Pancreas (tissue), 10 donors: ENCODE data around the gene REXO4. TPM values are rescaled to one million over a fixed set of nuclear protein-coding genes. Genes with fewer than 3 reads are reported as not detected.

ENCODE experiments used
- ATAC-seq, 4 donors: fragments of 200-7000 bp; cut with Tn5 transposase; one replicate each; pipeline versions ENCODE4 v1.8.0 to v1.9.1; 2020; ENCODE audit warnings: mild to moderate bottlenecking in 4 of 4, moderate library complexity in 4 of 4
- DNase-seq, 6 donors: peaks; one replicate each; pipeline ENCODE4 v3.0.0-alpha.2; 2020
- FAIRE-seq: peaks from 2 replicates; lab custom pipeline; 2012; peaks lifted over from hg19 to GRCh38; lab: Jason Lieb, UNC
- H3K27ac ChIP-seq, 4 donors: fragments of 200-600 bp; sonication (generic); 1 replicate in 3 of 4; 2 replicates in 1 of 4; pipeline versions ENCODE4 v1.5.0 to v1.8.0; 2020
- H3K27me3 ChIP-seq, 4 donors: fragments of 200-600 bp; one replicate each; pipeline ENCODE4 v1.8.0; 2021
- H3K36me3 ChIP-seq, 3 donors: fragments of 200-600 bp; sonication (generic) in 1 of 3; one replicate each; pipeline versions ENCODE4 v1.5.0 to v1.8.0; 2020 to 2021
- H3K4me1 ChIP-seq, 3 donors: fragments of 200-600 bp; one replicate each; pipeline ENCODE4 v1.8.0; 2021
- H3K4me3 ChIP-seq, 4 donors: fragments of 200-600 bp; sonication (generic) in 2 of 4; one replicate each; pipeline versions ENCODE4 v1.5.0 to v1.8.0; 2020 to 2021
- H3K9me3 ChIP-seq, 4 donors: fragments of 200-600 bp; one replicate each; pipeline ENCODE4 v1.8.0; 2021
- CTCF ChIP-seq, 4 donors: fragments of 200-600 bp; sonication (generic) in 3 of 4; IDR thresholded peaks; one replicate each; pipeline versions ENCODE4 v1.5.0 to v1.8.0; 2021; ENCODE audit warnings: antibody characterized with exemption in 4 of 4
- WGBS, 2 donors: extraction: QIAGEN DNeasy Blood & Tissue Kit; methylation state at CpG; one replicate each; pipeline ENCODE4 v1.1.7; 2013; 5-methylcytosine and 5-hydroxymethylcytosine counted together
- intact Hi-C, 3 donors: fragments of 100-400 bp; cut with DNase I; formaldehyde crosslinking; loops; one replicate each; pipeline versions ENCODE4 v1.11.1 to v1.14.2; 2022
- polyA plus RNA-seq, 2 donors: library from polyadenylated mRNA; stranded (reverse); fragments of 200-250 nt; gene quantifications; one replicate each; pipeline ENCODE4 v1.2.3, GENCODE V29; 2013
- total RNA-seq, 6 donors: library from RNA; stranded (reverse); fragmentation: NEBNext Ultra II Directional in 4 of 6; extraction: Animal tissue kit (Norgen Biotek cat#: 25700) in 4 of 6; gene quantifications; one replicate each; pipeline versions ENCODE4 v1.2.1 to v1.2.4, GENCODE V29; 2021 to 2023
- donor health status: healthy with polysubstance abuse.
- donor health status: DM: no; HTN: no; CAD: no; lungs with moderate emphysema.
- donor health status: DM: no; HTN: no; CAD: no.
- donor health status: control.
- donor health status: control.
- donor health status: Bipolar disorder and iron deficiency.
- donor health status: DM: yes; HTN: yes; CAD: no.
- donor health status: DM: no; HTN: no; CAD: no.
- donor health status: DM: no; HTN: no; CAD: no.
- donor health status: DM: yes; HTN: yes; CAD: no.

The REXO4 gene
- total and polyA plus RNA-seq, 8 donors = 10.0 to 16.3 (median 13.1) TPM

GRCh38 chr9:133437753-133438531 lies 20.1 kb upstream of the REXO4 start:
- WGBS, 2 donors = 86 to 88% methylated on average over 20 of the region's 20 CpGs

GRCh38 chr9:133436681-133437080 lies 18.9 kb upstream of the REXO4 start:
- ATAC-seq (no peak), DNase-seq (no peak), FAIRE-seq (no peak)
- H3K9me3 ChIP-seq = no peaks in the 10 kb centered on the region
- no peaks in the 10 kb centered on the region for H3K36me3 ChIP-seq
- no peaks in the 10 kb centered on the region for H3K27me3 ChIP-seq
- H3K4me3 ChIP-seq = no peak overlapping the region
- H3K27ac ChIP-seq = no peak overlapping the region
- 76 to 86% methylated on average over 16 of the region's 16 CpGs for WGBS, 2 donors
- no peaks in the 10 kb centered on the region for H3K4me1 ChIP-seq
- intact Hi-C loops = no loop called here
- no peak for TF ChIP-seq CTCF (IDR thresholded peaks at IDR 0.05)

More at GRCh38 chr9:133437753-133438531, 20.1 kb upstream of the REXO4 start:
- no peaks in the 10 kb centered on the region for H3K4me1 ChIP-seq
- H3K27ac ChIP-seq = no peak overlapping the region
- no peaks in the 10 kb centered on the region for H3K9me3 ChIP-seq
- no peak for TF ChIP-seq CTCF (IDR thresholded peaks at IDR 0.05)
- ATAC-seq = no peak
- intact Hi-C loops = no loop called here
- FAIRE-seq = no peak
- no peaks in the 10 kb centered on the region for H3K27me3 ChIP-seq
- no peak overlapping the region for H3K4me3 ChIP-seq
- H3K36me3 ChIP-seq = no peaks in the 10 kb centered on the region
- DNase-seq = no peak

- intact Hi-C loops = no loop called here
- Histone ChIP-seq H3K4me3 (no peak overlapping the region), H3K9me3 (no peaks in the 10 kb centered on the region), H3K36me3 (no peaks in the 10 kb centered on the region), H3K27ac (no peak overlapping the region), H3K27me3 (no peaks in the 10 kb centered on the region), H3K4me1 (peaks cover 0 to under 1% (median under 1%) of the 10 kb centered on the region in 3 donors)
- FAIRE-seq = no peak
- WGBS, 2 donors = 80 to 87% methylated on average over 11 of the region's 11 CpGs
- no peak for ATAC-seq
- no peak for DNase-seq
- TF ChIP-seq CTCF (IDR thresholded peaks at IDR 0.05) = no peak
These were observed 15.6 kb upstream of the REXO4 start for GRCh38 chr9:133433351-133433843.

GRCh38 chr9:133430244-133430643 lies 12.4 kb upstream of the REXO4 start:
- TF ChIP-seq CTCF (IDR thresholded peaks at IDR 0.05) = no peak
- Histone ChIP-seq H3K27ac (no peak overlapping the region), H3K36me3 (no peaks in the 10 kb centered on the region), H3K4me3 (no peak overlapping the region), H3K4me1 (peaks cover 0 to 5% (median 4%) of the 10 kb centered on the region in 3 donors), H3K27me3 (no peaks in the 10 kb centered on the region), H3K9me3 (no peaks in the 10 kb centered on the region)
- no peak for DNase-seq
- ATAC-seq = no peak
- FAIRE-seq = no peak
- 93 to 95% methylated on average over 1 of the region's 1 CpG for WGBS, 2 donors
- intact Hi-C loops = no loop called here

DNA sequence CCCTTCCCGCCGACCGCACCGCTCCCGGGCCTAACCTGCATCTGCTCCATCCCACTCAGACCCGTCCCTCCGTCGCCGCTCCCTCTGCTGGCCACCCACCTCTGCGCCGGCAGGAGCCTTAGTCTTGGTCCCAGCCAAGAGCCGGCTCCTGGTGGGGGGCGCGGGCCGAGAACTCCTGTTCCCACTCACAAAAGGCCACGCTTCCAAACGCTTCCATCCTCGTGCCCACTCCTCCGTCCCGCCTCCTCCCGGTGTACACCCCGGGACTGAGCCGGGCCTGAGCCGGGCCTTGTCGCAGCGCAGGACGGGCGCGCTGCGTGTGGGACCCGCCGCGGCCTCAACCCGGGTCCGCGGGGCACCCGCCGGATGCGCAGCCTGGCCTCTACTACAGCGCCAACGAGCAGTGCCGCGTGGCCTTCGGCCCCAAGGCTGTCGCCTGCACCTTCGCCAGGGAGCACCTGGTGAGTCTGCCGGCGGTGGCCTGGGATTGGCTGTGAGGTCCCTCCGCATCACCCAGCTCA lies 11.9 kb upstream of the REXO4 start:
- Histone ChIP-seq H3K4me1 (peaks cover 0 to 5% (median 4%) of the 10 kb centered on the region in 3 donors), H3K27ac (no peak overlapping the region), H3K9me3 (no peaks in the 10 kb centered on the region), H3K27me3 (no peaks in the 10 kb centered on the region), H3K36me3 (no peaks in the 10 kb centered on the region), H3K4me3 (no peak overlapping the region)
- WGBS, 2 donors = 48 to 50% methylated on average over 49 of the region's 49 CpGs
- DNase-seq = peak in 3 of 6 donors; percentile 53 to 77 (median 68)
- FAIRE-seq = no peak
- ATAC-seq = peak in 3 of 4 donors; percentile 64 to 78 (median 74)
- no peak for TF ChIP-seq CTCF (IDR thresholded peaks at IDR 0.05)
- intact Hi-C loops = no loop called here
